Naive B cell (primary cell): Measurements from ENCODE around the gene SETD5. TPM values are rescaled to one million over a fixed set of nuclear protein-coding genes. Genes with fewer than 3 reads are reported as not detected.

ENCODE experiments used
- ATAC-seq, 2 donors: fragments of 150-1000 bp; cut with Tn5 transposase; 2 replicates each; pipeline ENCODE4 v1.10.0; 2021; ENCODE audit warnings: low read depth in 2 of 2, mild to moderate bottlenecking in 2 of 2, moderate library complexity in 2 of 2
- DNase-seq: peaks from one replicate; pipeline ENCODE4 v3.0.0; 2022
- H3K27ac Mint-ChIP-seq, 6 donors: one replicate each; pipeline ENCODE4 v1.8.0; 2020 to 2022; ENCODE audit warnings: mild to moderate bottlenecking in 6 of 6, mixed read lengths in 6 of 6, moderate library complexity in 5 of 6, inconsistent platforms in 2 of 6
- H3K27me3 Mint-ChIP-seq, 3 donors: one replicate each; pipeline ENCODE4 v1.8.0; 2021 to 2022; ENCODE audit warnings: mixed read lengths in 3 of 3, mild to moderate bottlenecking in 1 of 3
- H3K36me3 Mint-ChIP-seq, 2 donors: one replicate each; pipeline ENCODE4 v1.8.0; 2020 to 2022; ENCODE audit warnings: mixed read lengths in 2 of 2, inconsistent platforms in 1 of 2, mild to moderate bottlenecking in 1 of 2
- H3K4me1 Mint-ChIP-seq, 3 donors: one replicate each; pipeline ENCODE4 v1.8.0; 2020 to 2022; ENCODE audit warnings: mixed read lengths in 3 of 3, inconsistent platforms in 1 of 3, mild to moderate bottlenecking in 1 of 3, moderate library complexity in 1 of 3
- H3K4me3 Mint-ChIP-seq, 8 donors: one replicate each; pipeline ENCODE4 v1.8.0; 2020 to 2022; ENCODE audit warnings: mild to moderate bottlenecking in 8 of 8, mixed read lengths in 8 of 8, moderate library complexity in 8 of 8, inconsistent platforms in 2 of 8
- H3K9me3 Mint-ChIP-seq, 7 donors: one replicate each; pipeline ENCODE4 v1.8.0; 2020 to 2022; ENCODE audit warnings: mixed read lengths in 7 of 7, mild to moderate bottlenecking in 5 of 7, inconsistent platforms in 2 of 7, moderate library complexity in 1 of 7
- polyA plus RNA-seq, 6 donors: library from polyadenylated mRNA; unstranded; fragments of 300-500 nt; fragmentation: Illumina TruSeq; gene quantifications; one replicate each; pipeline ENCODE4 v1.2.3, GENCODE V29; 2021; ENCODE audit warnings: low read depth in 6 of 6

The SETD5 gene
- polyA plus RNA-seq, 6 donors from 2014 or later: 26.9 to 80.7 (median 42.5) TPM

DNA sequence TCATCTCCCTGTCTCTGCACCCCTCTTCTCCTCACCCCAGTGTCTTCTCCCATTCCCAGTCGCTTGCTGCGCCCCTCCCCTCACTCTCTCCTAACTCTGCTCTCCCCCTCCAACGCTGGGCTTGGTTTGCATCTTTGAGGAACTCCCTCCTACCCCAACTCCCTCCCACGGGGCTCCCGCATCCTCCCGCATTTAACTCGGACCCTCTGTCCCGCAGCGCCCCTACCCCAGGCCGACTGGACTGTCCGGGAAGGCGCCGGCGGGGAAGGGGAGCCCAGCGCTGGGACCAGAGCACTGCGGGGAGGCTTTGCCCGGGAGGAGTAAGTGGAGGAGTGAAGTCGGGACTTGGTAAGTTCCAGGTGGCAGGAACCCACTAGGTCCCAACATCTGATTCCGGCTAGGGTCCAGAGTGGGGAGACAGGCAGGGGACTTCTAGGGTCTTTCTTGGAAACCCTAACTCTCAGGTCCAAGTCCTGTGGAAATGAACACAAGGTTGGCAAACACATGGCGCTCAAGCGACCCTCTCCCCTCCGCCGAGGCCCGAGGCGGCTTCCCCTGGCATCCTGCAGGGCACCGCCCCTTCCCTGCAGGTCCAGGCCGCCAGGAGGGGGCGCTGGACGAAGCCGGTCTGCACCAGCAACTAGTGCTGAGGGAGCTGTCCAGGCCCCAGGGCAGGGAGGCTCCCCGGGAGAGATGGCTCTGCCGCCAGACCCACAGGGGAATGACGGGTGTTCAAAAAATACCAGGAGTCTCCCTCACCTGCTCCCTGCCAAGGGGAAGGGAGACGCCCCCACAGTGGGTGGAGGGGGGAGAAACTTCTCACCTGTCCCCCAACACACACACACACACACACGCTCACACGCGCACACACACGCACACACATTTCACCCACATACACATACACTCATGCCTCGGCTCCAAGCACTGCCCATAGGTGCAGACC is 103.0 kb downstream of the SETD5 start:
- H3K27ac Mint-ChIP-seq: peak overlapping the region in 2 of 6 donors; percentile 85 to 89

DNA sequence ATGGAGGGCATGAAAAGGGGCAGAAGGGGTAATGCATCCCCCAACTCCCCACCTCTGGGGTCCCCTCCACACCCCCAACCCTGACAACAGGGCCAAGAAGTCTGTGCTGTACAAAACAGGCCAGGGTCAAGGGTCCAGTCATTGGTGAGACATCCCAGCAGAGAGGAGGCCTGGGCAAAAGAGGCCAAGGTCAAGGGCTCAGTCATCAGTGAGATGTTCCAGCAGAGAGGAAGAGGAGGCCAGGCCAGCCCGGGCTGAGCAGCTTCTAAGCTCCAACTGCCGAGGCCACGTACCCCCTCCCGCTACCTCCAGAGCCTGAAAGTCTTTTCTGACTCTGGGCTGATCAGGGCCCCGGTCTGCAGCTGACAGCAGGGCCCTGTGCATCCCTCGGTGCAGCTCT is 103.8 kb downstream of the SETD5 start:
- H3K36me3 Mint-ChIP-seq: peaks cover 0 to 14% of the 10 kb centered on the region in 2 donors
- peaks cover 23 to 38% (median 32%) of the 10 kb centered on the region in 3 donors for H3K4me1 Mint-ChIP-seq
- ATAC-seq (no peak), DNase-seq (no peak)
- peaks cover 20 to 38% (median 37%) of the 10 kb centered on the region in 3 donors for H3K27me3 Mint-ChIP-seq
- H3K27ac Mint-ChIP-seq: peak overlapping the region in 2 of 6 donors; percentile 58 to 85
- no peak overlapping the region for H3K4me3 Mint-ChIP-seq
- peaks cover 0 to 2% (median 0%) of the 10 kb centered on the region in 7 donors for H3K9me3 Mint-ChIP-seq

More for the DNA sequence above, 103.0 kb downstream of the SETD5 start:
- Mint-ChIP-seq H3K36me3 (peaks cover 0 to 14% of the 10 kb centered on the region in 2 donors), H3K9me3 (peaks cover 0 to 2% (median 0%) of the 10 kb centered on the region in 7 donors), H3K27me3 (peaks cover 16 to 35% (median 33%) of the 10 kb centered on the region in 3 donors), H3K4me1 (peaks cover 23 to 38% (median 32%) of the 10 kb centered on the region in 3 donors), H3K4me3 (peak overlapping the region in 2 of 8 donors; percentile 49 to 77)
- ATAC-seq (peak; percentile 67 to 73), DNase-seq (peak; percentile 41)

DNA sequence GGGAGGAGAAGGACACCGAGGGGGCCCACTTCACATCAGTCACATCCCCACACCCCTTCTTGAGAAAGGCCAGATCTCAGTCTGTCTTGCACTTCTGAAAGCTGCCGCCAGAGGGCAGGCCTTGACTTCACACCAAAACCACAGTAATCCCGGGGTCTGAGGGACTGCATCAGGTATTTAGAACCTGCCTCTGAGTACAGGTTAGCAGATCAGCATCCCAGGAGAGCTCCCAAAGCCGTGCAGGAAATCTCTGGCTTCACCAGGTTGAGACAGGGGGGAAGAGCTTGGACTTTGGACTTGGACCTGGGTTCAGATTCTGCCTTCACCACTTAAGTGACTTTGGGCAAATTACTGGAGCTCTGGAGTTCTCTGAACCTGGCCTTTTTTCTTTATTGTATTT is 105.9 kb downstream of the SETD5 start:
- Mint-ChIP-seq H3K27ac (peak overlapping the region in 1 of 6 donors; percentile 54), H3K4me3 (no peak overlapping the region), H3K36me3 (peaks cover 0 to 14% of the 10 kb centered on the region in 2 donors), H3K4me1 (peaks cover 23 to 38% (median 34%) of the 10 kb centered on the region in 3 donors), H3K9me3 (peaks cover 0 to 3% (median 0%) of the 10 kb centered on the region in 7 donors), H3K27me3 (peaks cover 33 to 56% (median 55%) of the 10 kb centered on the region in 3 donors)
- DNase-seq (peak; percentile 59), ATAC-seq (peak; percentile 48 to 68)

DNA sequence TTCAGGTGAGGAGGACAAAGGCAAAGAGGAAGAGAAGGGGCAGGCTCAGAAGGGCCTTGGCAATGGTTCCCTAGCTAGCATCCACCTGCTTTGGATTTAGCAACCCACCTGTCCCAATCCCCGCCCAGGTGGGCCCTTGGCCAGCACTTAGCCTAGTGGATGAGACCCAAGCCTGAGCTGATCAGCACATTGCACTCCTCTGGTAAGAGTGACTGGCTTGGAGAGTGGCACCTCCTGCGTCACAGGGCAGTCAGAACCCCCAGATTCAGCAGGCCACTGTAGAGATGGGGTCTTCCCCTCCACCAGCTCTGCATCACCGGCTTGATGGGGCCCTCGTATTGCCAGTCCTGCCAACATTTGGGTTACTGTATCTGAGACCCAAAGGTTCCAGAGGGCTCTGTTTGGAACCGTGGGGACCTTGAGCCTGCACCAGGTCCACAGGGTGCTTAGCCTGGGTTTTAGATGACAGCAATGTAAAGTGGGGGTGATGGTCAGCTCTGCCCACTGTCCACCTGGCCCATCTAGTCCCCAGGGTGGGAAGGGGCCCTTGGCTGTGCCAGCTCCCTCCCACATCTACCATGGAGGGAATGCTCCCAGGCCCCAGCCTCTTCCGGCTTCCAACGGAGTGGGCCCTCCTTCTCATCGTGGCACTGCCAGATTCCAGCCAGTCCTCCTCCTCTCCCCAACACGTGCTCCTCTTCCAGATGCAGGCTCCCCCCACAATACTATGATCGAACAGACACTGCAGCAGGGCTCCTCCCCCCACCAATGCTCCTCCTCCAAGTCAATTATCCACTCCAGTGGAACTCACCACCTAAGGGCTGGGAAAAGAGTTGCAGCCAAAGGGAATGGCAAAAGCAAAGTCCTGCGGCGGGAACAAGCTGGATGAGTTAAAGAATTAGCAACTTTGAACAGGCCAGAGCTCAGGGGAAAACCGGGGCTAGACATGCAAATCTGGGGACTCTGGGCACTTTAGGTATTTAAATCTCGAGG is 110.5 kb downstream of the SETD5 start:
- Mint-ChIP-seq H3K27me3 (peaks cover 34 to 39% (median 37%) of the 10 kb centered on the region in 3 donors), H3K27ac (no peak overlapping the region), H3K9me3 (peaks cover 0 to 3% (median 0%) of the 10 kb centered on the region in 7 donors), H3K36me3 (no peaks in the 10 kb centered on the region), H3K4me1 (peaks cover 18 to 21% (median 19%) of the 10 kb centered on the region in 3 donors), H3K4me3 (peak overlapping the region in 1 of 8 donors; percentile 21)
- ATAC-seq (no peak), DNase-seq (no peak)

DNA sequence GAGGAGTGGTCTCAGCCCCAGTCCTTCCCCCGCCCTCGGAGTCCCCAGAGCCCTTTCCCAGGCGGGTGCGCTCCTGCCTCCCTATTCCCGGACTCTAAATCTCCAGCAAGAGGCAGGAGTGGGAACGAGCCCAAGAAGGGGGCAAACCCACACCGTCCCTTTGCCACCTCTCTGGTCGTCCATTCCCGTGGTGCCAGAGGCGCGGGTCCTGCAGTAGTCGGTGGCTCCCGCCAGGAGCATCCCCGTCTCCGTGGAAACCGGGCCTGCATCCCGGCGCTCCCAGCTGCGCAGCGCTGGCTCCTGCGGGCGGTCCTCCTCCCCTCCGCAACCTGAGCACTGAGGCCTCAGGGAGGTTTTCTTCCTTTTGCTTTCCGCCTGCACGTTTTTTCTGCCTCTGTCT is 111.4 kb downstream of the SETD5 start:
- H3K27ac Mint-ChIP-seq: no peak overlapping the region

DNA sequence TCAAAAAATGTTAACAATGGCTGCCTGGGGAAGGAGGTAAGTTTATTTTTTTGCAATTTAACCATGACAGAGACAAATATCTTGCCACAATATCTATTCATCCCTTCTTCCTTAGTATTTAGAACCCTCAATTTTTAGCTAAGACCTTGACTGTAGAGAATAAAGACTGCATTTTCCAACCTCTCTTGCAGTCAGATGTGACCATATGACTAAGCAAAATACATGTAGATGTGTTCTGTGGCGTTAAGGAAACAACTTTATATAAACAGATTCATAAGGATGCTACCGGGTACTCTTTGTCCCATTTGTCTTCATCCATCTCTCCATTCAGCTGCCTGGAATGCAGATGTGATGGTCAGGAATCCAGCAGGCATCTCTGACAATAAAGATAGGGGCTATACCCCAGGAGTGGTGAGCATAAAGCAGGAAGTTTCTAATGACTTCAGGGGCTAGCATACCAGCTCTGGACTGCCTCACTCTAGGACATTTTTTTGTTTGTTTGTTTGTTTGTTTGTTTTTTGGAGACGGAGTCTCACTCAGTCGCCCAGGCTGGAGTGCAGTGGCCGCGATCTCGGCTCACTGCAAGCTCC is 115.1 kb downstream of the SETD5 start:
- H3K27ac Mint-ChIP-seq: peak overlapping the region in 1 of 6 donors; percentile 83
- DNase-seq (no peak), ATAC-seq (no peak)
- peaks cover 0 to 3% (median 0%) of the 10 kb centered on the region in 7 donors for H3K9me3 Mint-ChIP-seq
- no peaks in the 10 kb centered on the region for H3K36me3 Mint-ChIP-seq
- H3K27me3 Mint-ChIP-seq: peaks cover 21 to 31% (median 23%) of the 10 kb centered on the region in 3 donors
- peaks cover 0 to 5% (median 0%) of the 10 kb centered on the region in 3 donors for H3K4me1 Mint-ChIP-seq
- no peak overlapping the region for H3K4me3 Mint-ChIP-seq

More for the DNA sequence above, 111.4 kb downstream of the SETD5 start:
- Mint-ChIP-seq H3K4me1 (peaks cover 13 to 15% (median 15%) of the 10 kb centered on the region in 3 donors), H3K4me3 (no peak overlapping the region), H3K36me3 (no peaks in the 10 kb centered on the region), H3K9me3 (peaks cover 0 to 3% (median 0%) of the 10 kb centered on the region in 7 donors), H3K27me3 (peaks cover 29 to 45% (median 37%) of the 10 kb centered on the region in 3 donors)
- ATAC-seq (no peak), DNase-seq (no peak)

DNA sequence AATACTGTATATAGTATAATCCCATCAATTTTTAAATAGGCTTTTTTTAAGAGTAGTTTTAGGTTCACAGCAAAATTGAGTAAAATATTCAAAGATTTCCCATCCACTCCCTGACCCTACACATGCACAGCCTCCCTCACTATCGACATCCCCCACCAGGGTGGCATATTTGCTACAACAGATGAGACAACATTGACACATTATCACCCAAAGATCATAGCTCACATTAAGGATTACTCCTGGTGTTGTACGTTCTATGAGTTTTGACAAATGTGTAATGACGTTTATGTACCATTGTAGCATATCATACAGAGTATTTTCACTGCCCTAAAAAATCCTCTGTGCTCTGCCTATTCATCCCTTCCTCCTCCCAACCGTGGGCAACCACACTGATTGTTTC is 116.9 kb downstream of the SETD5 start:
- no peaks in the 10 kb centered on the region for H3K9me3 Mint-ChIP-seq
- no peak for ATAC-seq
- peaks cover 0 to 1% (median 0%) of the 10 kb centered on the region in 3 donors for H3K4me1 Mint-ChIP-seq
- H3K4me3 Mint-ChIP-seq: no peak overlapping the region
- DNase-seq: no peak
- H3K27me3 Mint-ChIP-seq: peaks cover 10 to 26% (median 15%) of the 10 kb centered on the region in 3 donors
- H3K36me3 Mint-ChIP-seq: no peaks in the 10 kb centered on the region
- H3K27ac Mint-ChIP-seq: no peak overlapping the region

DNA sequence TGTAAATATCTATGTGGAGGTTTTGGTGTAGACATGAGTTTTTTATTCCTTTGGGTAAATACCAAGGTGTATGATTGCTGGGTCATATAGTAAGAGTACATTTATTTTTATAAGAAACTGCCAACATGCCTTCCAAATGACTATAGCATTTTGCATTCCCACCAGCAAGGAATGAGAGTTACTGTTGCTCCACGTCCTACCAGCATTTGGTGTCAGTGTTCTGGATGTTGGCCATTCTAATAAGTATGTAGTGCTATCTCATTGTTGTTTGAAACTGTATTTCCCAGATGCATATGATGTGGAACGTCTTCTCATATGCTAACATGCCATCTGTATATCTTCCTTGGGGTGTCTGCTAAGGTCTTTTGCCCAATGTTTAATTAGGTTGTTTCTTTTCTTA is 117.5 kb downstream of the SETD5 start:
- no peak overlapping the region for H3K4me3 Mint-ChIP-seq
- H3K4me1 Mint-ChIP-seq: no peaks in the 10 kb centered on the region
- peak overlapping the region in 1 of 6 donors; percentile 44 for H3K27ac Mint-ChIP-seq
- no peaks in the 10 kb centered on the region for H3K36me3 Mint-ChIP-seq
- DNase-seq (no peak), ATAC-seq (no peak)
- H3K9me3 Mint-ChIP-seq: no peaks in the 10 kb centered on the region
- H3K27me3 Mint-ChIP-seq: peaks cover 10 to 26% (median 13%) of the 10 kb centered on the region in 3 donors

DNA sequence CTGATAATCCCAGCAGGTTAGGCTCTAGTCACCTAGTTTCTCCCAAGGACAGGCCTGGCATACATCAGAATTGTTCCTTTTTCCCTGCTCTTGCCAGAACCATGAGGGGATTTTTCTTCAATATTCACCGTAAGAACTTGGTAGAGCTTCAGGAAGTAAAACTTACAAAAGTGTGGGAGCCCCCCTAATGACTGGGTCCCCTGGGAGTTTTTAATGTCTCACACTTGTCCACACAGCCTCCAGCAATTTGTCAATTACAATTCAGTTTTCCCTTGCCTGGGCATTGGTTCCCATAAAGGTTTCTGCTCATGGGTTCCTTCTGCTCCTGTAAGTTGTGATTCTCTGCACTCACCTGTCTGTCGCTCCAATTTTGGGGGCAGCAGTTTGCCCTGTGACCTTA is 127.7 kb downstream of the SETD5 start:
- Mint-ChIP-seq H3K36me3 (no peaks in the 10 kb centered on the region), H3K27ac (no peak overlapping the region), H3K4me3 (no peak overlapping the region), H3K4me1 (no peaks in the 10 kb centered on the region), H3K9me3 (peaks cover 0 to 15% (median 3%) of the 10 kb centered on the region in 7 donors), H3K27me3 (peaks cover 31 to 54% (median 52%) of the 10 kb centered on the region in 3 donors)
- ATAC-seq: no peak
- DNase-seq: no peak

Other genes starting within 250 kb of the SETD5 start
- gene SRGAP3, start 148.0 kb upstream of the SETD5 start, polyA plus RNA-seq: 1 to 10 TPM in 2 of 6 donors, under 1 TPM in 3, not detected in 1; 0.36 to 2.4 (median 0.87) TPM
- 10 to 100 TPM in 5 of 6 donors, 1 to 10 TPM in 1; 9.6 to 21.5 (median 17.5) TPM for gene THUMPD3, start 34.6 kb upstream of the SETD5 start, polyA plus RNA-seq
- under 1 TPM in 4 of 6 donors, not detected in 2; 0.06 to 0.30 (median 0.21) TPM for gene LHFPL4, start 156.2 kb downstream of the SETD5 start, polyA plus RNA-seq